CD1c-positive myeloid dendritic cell (primary cell): ENCODE data around the gene PTBP1.

ENCODE experiments used
- DNase-seq: peaks from one replicate; pipeline ENCODE4 v3.0.0-alpha.2; 2016; ENCODE audit errors: extremely low spot score

Gene PTBP1

DNA sequence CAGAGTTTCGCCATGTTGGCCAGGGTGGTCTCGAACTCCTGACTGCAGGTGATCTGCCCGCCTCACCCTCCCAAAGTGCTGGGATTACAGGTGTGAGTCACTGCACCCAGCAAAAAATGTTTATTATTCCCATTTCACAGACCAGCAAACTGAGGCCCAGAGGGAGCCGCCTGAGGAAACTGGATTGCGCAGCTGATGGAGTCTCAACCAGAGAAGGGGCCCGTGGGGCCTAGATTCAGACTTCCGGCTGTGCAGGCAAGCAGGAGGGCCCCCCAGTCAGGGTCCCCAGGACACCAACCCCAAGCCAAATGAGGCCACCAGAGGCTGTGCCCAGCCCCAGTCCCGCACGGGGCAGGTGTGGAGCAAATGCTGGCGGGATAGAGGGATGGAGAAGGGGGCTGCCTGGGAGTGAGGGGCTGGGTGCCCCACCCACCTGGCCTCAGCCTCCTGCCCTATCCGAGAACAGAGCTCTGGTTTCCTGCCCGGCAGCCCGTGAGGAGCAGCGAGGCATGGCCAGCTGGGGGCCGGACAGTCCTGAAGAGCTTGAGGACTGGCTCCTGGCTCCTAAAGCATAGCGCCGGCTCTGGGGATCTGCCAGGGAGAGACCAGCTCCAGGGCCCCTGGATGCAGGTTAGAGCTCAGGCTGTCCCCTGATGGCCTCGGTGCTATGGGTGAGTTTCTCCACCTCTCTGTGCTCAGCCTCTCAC lies 24.4 kb upstream of the PTBP1 start:
- DNase-seq: no peak

DNA sequence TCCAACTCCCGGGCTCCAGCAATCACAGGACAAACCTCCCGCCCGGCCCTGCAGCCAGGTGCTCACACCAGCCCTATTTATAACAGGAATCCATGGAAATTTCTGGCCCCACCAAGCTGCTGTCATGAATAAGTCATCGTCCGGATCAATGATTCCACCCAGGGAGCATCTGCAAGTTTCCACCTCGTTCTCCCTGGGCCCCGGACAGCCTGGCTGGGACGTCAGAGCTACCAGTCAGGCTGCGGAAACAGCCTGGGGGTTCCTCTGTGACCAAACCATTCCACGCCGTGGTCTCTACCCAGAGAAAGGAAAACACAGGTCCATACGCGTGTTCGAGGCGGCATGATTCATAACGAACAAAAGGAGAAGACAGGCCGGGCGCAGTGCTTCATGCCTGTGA lies 20.7 kb upstream of the PTBP1 start:
- DNase-seq: no peak

DNA sequence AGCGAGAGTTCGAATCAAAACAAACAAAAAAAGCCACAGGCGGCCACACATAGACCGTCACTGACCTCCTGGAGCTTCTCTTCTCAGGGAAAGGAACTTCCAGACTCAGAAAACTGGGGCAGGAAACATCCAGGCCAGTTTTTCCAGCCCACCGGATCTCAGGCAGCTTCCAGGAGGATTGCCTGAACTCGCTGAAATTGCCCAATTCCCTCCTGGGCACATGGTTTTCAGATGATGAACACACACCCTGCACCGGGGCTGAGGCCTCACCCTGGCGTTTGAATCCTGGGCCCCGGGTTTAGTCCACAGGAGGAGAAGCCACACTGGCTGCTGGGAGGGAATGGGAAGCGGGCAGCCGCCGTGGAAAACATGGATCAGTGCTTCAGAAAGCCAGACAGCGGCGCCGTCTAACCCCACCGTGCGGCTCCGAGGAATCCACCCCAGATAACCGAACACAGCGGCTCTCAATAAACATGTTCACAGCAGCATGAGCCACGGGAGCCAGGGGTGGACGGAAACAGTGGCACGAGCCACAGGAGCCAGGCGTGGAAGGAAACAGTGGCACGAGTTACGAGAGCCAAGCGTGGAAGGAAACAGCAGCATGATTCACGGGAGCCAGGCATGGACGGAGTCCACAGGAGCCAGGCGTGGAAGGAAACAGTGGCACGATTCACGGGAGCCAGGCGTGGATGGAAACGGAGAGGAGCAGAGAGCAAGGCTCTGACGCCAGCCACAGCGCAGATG lies 18.2 kb upstream of the PTBP1 start:
- DNase-seq: no peak

DNA sequence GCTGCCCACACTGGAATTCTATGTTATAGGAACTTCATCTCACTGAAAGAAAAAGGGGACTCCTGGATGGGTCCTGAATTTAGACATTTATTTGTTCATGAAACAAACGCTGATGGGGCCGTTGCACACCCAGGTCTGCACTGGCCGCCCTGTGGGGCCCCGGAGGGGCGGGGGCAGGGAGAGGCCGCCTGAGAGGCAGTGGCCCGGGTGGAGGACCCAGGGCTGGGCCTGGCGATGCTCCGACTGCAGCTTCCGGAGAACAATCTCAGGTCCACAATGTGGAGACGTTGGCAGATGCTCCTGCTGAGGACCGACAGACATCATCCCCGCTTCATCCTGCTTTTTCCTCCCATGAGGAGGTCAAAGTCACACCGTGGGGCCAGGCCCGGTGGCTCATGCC lies 16.3 kb upstream of the PTBP1 start:
- DNase-seq: no peak

DNA sequence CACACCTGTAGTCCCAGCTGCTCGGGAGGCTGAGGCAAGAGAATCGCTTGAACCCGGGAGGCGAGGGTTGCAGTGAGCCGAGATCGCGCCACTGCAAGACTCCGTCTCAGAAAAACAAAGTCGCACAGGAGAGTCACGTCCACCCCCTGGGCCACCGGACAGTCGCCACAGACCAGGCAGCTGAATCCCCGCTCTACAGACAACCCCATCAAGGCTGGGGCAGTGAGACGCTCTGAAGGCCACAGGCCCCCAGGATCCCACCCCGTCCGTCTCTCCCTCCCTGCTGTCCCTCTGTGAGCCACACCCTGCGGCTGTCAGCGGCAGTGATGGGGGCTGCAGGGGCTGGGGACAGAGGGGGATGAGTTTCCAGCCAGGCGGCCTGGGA lies 15.5 kb upstream of the PTBP1 start:
- no peak for DNase-seq

DNA sequence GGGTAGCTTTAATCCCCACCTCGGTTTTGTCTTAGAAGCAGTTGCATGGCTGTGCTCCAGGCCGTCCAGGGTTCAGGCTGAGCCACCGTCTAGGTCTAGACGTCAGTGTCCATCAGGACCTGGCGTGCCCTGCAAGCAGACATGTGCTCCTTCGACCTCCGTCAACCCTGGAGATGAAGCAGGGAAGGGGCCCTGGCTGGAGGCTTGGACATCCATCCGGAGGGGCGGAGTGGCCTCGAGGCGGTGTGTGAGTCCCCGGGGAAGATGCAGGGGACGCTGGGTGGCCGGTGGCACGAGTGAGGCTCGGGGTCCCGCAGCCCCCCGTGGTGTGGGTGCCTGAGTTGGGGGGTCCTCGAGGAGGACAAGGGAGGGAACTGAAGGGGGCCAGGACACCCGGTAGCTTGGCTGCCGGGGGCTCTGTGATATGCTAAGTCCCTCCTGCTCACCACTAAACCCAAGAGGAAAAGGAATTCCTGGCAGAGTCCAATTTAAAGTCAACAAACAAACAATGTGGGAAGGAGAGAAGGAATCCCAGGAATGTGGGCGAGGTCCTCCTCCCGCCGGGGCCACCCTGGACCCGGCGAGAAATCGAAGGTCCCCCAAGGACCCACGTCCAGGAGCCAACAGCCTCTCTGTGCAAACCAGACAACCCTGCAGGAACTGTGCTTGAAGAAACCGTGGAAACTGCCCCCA lies 14.9 kb upstream of the PTBP1 start:
- no peak for DNase-seq

DNA sequence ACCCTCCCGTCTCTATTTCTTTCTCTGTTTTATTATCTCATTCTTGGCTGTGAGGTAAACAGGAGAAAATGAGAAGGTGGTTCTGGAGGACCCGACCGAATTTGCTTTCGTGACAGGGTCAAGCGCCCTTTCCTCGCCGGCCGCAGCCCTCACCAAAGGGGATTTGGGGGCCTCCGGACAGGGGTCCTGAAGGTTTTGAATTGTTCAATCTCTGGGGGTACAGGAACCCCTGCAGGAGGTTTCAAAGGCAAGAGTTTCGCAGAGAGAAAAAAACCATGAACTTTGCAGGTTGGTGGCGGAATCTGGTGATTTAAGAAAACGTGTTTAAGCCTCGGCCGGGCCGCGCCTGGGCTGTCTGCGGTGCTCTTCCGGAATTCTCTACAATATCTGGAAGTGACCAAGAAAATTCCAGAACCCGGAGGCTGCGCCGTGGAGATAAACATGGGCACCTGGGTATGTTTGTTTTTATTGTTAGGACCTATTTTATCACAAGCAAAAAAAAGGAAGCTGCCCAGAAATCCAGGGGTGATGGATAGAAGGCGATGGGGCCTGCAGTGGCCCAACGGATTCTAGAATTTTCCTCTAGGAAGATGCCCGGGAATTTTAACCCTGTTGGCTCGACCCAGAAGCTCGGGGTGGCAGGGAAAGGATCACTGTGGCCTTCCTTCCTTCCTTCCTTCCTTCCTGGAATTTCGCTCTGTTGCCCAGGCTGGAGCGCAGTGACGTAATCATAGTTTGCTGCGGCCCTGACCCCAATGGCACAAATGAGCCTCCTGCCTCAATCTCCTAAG lies 14.2 kb upstream of the PTBP1 start:
- no peak for DNase-seq

DNA sequence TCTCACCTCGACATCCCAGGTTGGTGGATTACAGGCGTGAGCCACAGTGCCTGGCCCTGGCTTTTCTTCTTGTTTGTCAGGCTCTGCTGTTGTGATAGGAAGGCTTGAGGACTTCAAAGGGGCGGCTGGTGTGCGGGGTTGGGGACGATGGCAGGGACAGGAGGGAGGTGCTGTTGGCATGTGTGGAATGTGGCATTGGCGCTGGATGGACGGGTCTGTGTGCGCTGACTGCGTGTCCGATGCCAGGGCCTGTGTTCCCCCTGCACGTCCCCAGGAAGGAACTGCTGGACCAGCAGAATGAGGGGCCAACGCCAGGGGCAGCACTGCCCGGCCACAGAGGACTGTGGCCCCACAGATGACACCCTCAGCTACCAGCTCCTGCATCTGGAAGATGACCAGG lies 12.7 kb upstream of the PTBP1 start:
- DNase-seq: no peak

DNA sequence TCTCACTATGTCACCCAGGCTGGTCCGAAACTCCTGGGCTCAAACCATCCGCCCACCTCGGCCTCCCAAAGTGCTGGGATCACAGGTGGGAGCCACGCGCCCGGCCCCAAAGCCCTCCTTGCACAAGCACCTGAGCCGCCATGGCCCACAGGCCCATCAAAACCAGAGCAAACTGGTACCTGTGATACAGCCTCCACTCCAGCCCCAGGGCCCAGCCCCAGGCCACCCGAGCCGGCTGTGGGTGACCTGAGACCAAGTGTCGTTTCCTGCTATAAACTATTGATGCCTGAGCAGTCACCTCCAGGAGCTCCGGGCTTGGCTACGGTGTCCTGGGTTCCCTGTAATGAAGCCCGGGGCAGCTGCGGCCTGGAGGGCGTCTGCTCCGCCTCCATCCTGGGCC lies 9.7 kb upstream of the PTBP1 start:
- no peak for DNase-seq

DNA sequence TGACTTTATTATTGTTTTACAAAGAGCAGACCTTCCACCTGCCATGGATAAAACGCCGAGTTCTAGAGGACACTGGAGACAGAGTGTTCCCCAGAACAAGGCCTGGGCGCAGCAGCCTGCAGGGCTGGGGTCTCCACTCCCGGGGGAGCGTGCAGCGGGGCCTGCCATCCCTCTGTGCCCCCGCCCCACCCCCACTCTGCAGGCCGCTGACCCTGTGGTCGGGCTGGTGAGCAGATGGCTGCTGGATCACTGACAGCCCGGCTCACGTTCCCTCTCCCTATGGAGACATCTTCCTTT lies 8.6 kb upstream of the PTBP1 start:
- no peak for DNase-seq

DNA sequence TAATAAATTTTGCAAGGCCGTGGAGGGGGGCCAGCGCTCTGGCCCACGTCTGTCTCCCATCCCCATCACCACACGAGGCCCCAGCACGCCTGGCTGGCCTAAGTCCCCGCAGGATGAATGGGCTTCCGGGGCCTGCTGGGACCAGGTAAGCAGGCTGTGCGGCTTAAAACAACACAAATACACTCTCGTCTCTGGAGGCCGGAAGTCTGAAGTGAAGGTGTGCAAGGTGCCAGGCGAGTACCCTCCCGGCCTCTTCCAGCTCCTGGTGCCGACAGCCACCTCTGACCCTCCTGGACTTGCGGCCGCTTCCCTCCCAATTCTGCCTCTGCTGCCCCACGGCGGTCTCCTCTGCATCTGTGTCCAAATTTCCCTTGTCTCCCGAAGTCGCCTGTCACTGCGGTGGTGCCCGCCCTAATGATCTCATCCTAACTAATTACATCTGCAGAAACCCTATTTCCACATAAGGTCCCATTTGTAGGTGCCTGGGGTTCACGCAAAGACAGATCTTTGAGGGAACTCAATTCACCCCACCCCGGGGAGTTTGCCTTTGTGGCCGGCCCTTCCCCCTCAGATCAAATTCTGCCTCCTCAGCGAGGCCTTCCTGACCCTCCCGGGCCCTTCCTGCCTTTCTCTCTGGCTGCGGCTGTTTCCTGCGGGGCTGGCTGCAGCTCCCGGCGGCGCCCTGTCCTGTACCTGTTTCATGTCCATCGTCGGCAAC lies 8.1 kb upstream of the PTBP1 start:
- peak; percentile 52 for DNase-seq

DNA sequence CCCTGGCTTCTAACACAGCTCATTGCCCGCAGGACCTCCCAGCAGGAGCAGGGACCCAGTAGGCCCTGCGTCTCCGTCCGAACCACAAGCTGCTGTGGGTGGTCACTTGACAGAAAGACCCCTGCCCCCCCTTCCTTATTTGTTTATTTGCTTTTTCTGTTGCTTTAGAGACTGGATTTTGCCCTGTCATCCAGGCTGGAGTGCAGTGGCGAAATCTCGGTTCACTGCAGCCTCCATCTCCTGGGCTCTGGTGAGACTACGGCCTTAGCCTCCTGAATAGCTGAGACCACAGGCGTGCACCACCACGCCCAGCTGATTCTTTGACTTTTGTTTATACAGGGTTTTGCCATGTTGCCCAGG lies 7.6 kb upstream of the PTBP1 start:
- DNase-seq: no peak

DNA sequence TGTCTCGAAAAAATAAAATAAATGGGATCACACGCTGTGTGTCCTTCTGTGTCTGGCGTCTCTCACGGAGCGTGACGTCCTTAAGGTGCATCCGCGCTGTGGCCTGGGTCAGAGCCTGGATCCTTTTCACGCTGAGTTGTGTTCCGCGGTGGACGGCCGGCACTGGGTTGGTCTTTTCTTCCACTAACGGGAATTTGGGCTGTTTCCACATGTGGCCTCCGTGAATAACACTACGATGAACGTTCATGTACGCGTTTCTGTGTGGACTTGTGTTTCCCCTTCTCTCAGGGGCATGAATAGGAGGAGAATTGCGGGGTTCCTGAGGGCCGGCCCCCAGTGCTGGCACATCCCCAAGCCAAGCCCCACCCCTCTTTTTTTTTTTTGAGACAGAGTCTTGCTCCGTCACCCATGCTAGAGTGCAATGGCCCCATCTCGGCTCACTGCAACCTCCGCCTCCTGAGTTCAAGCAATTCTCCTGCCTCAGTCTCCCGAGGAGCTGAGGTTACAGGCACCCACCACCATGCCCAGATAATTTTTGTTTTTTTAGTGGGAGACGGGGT lies 6.2 kb upstream of the PTBP1 start:
- DNase-seq: no peak

DNA sequence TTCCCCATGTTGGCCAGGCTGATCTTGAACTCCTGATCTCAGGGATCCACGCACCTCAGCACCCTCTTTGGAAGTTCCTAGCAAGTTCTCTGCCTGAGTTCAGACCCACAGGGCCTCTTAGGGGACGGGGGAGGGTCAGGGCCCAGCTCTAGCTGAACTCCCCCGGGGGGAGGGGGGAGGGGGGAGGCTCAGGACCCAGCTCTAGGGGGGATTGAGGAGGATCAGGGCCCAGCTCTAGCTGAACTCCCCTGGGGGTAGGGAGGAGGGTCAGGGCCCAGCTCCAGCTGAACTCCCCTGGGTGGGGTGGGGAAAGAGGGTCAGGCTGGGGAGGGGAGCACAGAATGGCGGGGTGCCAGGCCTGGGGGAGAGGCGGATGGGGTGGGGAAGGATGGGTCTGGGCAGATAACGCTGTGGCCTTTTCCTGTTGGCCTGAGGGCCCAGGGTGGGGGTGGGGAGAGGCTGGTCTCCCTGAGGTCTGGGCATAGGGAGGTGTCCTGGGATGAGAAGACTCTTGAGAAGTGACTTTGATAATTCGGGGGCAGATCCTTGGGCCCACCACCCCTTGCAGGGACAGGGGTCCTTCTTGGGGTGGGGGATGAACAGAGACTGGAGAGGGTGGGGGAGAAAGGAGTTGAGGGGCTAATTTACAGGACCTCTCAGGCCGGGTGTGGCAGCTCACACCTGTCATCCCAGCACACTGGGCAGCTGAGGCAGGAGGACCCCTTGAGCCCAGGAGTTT lies 5.5 kb upstream of the PTBP1 start:
- DNase-seq: no peak

DNA sequence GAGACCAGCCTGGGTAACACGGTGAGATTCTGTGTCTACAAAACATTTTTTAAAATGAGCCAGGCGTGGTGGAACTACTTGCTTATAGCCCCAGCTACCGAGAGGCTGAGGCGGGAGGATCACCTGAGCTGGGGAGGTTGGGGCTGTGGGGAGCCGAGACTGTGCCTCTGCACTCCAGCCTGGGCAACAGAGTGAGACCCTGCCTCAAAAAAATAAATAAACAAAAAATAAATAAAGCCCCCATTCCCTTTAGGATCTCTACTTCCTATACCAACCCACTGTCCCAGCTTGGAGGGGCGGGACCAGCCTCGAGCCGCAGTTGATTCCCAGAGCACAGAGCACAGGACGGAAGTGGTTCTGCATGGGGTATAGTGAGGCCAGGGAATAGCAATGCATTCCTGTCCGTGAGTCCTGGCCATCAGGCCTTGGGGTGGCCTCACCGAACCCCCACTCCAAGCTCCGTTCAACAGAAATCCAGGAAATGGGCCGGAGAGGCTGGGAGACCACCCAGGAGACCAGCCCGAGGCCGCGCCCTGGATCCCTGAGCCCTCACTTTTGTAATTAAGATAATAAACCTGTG lies 4.9 kb upstream of the PTBP1 start:
- DNase-seq: no peak

DNA sequence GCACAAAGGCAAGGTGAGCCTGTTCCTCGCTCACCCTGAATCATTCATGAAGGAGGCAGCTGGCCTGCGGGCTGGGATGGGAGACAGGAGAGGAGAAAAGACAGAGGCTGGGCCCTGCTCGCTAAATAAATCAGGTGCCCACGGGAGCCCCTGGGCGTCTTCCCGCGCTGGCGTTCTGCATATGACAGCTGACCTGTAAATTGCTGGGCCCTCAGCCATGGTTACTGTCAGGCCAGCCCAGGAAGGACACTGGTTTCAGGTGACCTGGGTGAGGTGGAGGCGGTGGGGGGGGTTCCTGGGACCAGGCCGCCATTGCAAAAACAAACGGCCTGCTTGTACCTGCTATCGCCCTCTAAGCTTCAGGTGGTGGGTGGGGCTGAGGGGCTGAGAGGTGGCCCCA lies 3.4 kb upstream of the PTBP1 start:
- no peak for DNase-seq

DNA sequence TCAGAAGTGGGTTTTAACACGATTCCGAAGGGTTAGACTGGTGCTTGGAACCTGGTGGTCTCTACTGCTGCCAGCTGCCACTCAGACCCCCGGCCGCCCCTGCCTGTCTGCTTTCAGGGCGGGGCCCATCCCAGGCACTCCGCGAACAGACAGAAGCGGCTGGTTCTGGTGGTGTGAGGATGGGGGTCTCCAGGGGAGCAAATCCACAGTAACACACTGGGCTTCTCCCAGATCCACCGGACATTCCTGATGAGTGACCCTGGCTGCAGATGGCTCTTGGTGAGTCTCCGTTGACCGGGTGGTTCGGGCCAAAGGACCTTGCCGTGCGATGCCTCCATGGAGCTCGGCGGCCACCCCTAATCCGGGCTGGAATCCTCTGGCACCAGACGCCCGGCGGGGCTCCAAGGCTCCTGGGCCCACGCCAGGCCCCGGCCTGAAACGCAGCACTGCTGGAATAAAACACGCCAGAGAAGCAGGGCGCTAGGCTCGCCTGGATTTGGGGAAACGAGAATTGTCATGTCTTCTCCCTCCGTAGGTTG lies 2.1 kb upstream of the PTBP1 start:
- DNase-seq: no peak

DNA sequence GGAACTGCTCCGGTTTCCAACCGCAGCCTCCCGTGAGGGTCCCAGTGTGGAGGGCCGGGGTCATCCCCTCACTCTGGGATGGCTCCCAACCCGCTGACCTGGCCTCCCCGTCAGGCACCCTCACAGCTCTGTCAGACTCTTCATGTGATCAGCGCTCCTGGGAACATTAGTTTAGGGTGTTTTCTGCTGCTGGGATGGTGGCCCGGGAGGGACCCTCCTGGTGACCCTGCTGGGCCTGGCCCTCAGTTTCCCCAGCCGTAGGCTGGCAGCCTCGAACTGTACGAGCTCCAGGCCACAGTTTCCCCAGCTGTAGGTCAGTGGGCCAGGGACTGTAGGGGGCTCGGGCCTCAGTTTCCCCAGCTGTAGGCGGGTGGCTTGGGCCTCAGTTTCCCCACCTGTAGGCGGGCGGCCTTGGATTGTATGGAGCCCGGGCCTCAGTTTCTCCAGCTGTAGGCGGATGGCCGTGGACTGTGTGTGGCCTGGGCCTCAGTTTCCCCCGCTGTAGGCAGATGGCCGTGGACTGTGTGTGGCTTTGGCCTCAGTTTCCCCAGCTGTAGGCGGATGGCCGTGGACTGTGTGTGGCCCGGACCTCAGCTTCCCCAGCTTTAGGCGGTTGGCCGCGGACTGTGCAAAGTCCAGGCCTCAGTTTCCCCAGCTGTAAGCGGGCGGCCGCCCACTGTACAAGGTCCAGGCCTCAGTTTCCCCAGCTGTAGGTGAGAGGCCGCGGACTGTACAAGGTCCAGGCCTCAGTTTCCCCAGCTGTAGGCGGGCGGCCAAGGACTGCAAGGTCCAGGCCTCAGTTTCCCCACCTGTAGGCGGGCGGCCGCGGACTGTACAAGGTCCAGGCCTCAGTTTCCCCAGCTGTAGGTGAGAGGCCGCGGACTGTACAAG lies 1.3 kb upstream of the PTBP1 start:
- DNase-seq: no peak
